SJCRH30 (cell line): Measurements from ENCODE around the gene CKMT1A. TPM values are rescaled to one million over a fixed set of nuclear protein-coding genes. Genes with fewer than 3 reads are reported as not detected.
"Not testable (repeated sequence)": the region's sequence is repeated elsewhere in the genome, so short reads cannot be mapped to it uniquely, and the experiment has no call there.

Experiments used
- DNase-seq, 2 experiments: peaks; one replicate each; pipeline ENCODE4 v3.0.0-alpha.2; 2015 to 2020
- H3K27ac ChIP-seq: fragments of 250-450 bp; sonication (Bioruptor Pico); 2 replicates; pipeline ENCODE4 v1.5.1; 2020; ENCODE audit warnings: mild to moderate bottlenecking, moderate library complexity
- H3K27me3 ChIP-seq: fragments of 250-450 bp; sonication (Bioruptor Pico); 2 replicates; pipeline ENCODE4 v1.5.1; 2020; ENCODE audit warnings: mild to moderate bottlenecking, moderate library complexity
- H3K36me3 ChIP-seq: fragments of 250-450 bp; sonication (Bioruptor Pico); 2 replicates; pipeline ENCODE4 v1.5.1; 2020; ENCODE audit warnings: mild to moderate bottlenecking, moderate library complexity
- H3K4me1 ChIP-seq: fragments of 250-450 bp; sonication (Bioruptor Pico); 2 replicates; pipeline ENCODE4 v1.5.1; 2020; ENCODE audit warnings: mild to moderate bottlenecking, moderate library complexity
- H3K4me3 ChIP-seq: fragments of 250-450 bp; sonication (Bioruptor Pico); 2 replicates; pipeline ENCODE4 v1.5.1; 2020; ENCODE audit warnings: mild to moderate bottlenecking, moderate library complexity
- H3K9me3 ChIP-seq: fragments of 250-450 bp; sonication (Bioruptor Pico); replicated peaks from 2 replicates; pipeline ENCODE4 v1.5.1; 2020; ENCODE audit warnings: mild to moderate bottlenecking, moderate library complexity
- total RNA-seq: library from RNA; depleted of rRNA; stranded (reverse); fragments of >200 nt; shearing (Covaris generic); gene quantifications from 2 replicates; pipeline ENCODE4 v1.2.3, GENCODE V29; 2014; rRNA removed

Gene CKMT1A
- 0.20 TPM in 1 of 2 replicates, not detected in the other for total RNA-seq

DNA sequence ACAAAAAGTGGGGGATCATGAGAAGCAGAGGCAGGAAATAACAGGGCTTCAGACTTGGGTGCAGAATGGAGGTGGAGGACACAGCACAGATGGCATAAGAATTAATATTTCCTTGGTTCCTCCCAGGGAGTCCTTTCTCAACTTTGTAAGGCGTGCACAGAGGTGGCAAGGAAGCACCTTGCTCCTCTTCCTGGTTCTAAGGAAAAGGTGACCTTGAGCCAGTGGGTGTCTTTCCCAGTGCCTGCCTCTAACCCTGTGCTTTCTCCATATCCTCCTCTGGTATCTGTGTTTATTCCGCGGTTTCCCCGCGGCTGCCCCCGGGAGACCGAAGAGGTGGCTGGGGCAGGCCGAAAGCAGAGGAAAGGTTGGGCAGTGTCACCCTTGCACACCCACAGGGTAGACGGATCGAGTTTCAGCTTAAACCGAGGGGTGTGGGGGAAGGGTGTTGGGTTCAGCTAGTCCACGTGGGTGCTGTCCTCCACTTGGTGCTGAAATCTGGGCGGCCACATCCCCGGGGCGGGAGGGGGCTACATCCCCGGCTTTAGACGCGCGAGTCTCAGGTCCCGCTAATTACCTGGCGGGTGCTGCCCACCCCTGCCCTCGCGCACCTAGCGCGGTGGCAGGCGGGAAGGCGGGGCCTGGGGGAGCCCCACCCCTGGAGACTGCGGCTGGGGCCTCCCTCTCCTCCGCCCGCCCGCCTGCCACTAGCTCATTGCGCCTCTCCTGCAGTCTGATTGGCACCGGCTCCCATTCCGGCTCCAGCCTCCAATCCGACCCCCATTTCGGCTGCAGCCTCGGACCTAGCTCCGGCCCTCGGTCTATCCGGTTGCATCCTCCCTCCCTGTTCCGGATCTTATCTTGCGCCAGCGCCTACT, at the start of gene CKMT1A:
Gene CKMT1A, plus strand, starts transcription at position 712 of the 875 bp plus-strand sequence. CDS start 192 bp downstream, outside the sequence.
- not testable (repeated sequence) for DNase-seq, H3K9me3 ChIP-seq, H3K4me3 ChIP-seq

DNA sequence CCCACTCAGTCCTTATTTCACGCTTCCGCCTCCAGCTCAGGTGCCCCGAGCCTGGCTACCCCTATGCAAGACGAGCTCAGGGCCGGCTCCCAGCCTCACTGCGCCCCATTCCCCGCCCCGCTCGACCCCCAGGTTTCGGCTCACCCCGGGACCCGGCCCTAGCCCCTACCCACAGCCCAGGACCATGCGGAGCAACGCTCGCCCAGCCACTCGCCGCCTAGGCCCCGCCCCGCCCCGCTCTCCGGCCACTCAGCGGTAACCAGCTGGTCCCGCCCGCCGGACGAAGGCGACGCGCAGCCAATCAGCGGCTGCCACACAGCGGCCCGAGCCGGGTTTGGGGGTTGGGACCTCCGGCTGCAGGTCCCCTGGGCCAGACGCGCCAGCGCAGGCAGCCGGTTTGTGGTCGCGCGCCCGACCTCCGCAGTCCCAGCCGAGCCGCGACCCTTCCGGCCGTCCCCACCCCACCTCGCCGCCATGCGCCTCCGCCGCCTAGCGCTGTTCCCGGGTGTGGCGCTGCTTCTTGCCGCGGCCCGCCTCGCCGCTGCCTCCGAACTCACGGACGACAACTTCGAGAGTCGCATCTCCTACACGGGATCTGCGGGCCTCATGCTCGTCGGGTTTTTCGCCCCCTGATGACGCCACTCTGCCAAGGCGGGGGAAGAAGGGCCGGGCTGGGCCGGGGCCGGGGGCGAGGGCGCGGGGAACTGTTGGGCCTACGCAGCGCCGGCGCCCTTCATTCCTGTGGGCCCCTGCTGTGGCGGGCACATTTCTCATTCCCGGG, 44.8 kb upstream of the CKMT1A start, which contains the start of gene CATSPER2:
Gene CATSPER2, minus strand, starts transcription at position 196 of the 781 bp plus-strand sequence. CDS start 783 bp downstream, outside the sequence.
- DNase-seq: no peak
- Histone ChIP-seq H3K36me3 (peaks cover 2% of the 10 kb centered on the region; the same call in 1 of the 2 replicates), H3K4me1 (no peaks in the 10 kb centered on the region), H3K4me3 (no peak within 1 kb of the TSS), H3K9me3 (peaks cover 2% of the 10 kb centered on the region; the same call in 1 of the 2 replicates), H3K27ac (no peak within 1 kb of the TSS), H3K27me3 (no peaks in the 10 kb centered on the region)

More for the DNA sequence above, at the start of gene CKMT1A:
- not testable (repeated sequence) for H3K36me3 ChIP-seq, H3K27me3 ChIP-seq, H3K4me1 ChIP-seq, H3K27ac ChIP-seq

DNA sequence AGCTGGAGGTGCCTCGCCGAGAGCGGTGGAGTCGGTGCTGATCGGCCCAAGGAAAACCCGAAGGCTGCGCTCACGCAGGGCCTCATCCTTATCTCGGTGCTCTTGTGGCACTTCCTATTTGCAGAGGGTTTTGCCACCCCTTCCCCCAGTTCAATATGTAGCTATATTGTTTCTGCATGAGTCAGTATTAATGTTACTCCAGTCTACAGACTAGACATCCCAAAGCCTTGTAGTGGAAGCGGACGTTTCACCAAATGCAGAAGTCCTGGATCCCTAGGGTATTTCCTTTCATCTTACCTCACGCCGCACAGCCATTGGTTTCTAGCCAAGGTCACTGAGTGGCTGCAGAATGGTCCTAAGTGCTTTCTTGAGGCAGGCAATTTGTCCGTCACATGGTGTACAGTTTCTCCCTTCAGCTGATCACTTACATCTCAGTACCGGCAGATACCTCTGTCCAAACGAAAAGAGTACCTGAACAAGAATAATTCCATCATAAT, 44.2 kb upstream of the CKMT1A start:
- H3K4me1 ChIP-seq, DNase-seq, H3K9me3 ChIP-seq, H3K4me3 ChIP-seq, H3K36me3 ChIP-seq, H3K27me3 ChIP-seq, H3K27ac ChIP-seq: not testable (repeated sequence)

DNA sequence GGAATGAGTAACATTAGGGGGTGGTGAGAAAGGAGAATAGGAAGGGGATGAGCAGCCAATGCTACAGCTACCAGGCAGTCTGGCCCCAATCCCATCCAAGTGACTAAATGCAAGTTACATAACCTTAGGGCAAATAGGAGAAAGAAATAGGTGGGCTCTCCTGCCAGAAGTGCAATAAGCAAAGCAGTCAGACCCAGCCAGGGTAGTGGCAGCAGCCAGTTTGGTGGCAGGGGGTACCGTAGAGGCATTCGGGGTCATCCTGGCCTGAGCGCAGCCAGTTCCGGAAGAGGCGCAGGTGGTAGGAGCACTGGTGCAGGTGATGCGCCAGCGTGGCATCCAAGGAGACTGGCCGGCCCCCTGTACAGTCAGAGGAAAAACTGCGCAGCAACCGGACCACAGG, 33.9 kb upstream of the CKMT1A start:
- H3K9me3 ChIP-seq, H3K27ac ChIP-seq, H3K4me3 ChIP-seq, DNase-seq, H3K36me3 ChIP-seq, H3K27me3 ChIP-seq, H3K4me1 ChIP-seq: not testable (repeated sequence)

DNA sequence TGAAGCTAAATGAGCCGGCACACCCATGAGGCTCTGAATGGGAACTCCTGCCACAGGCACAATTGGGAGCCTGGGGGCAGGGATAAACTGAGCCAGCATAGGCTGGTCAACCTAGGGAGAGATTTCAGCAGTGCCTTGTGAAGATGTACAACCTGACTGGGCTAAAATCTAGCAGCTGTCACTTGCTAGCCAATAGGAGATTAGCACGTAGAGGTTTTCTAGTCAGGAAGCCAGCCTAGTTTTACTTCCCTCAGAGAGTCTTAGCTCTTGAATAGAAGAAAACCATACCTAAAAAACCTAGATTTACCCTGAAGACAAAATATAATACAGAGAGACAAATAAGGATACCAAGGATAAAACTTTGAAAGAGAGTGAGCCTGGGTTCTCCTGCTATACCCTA, 31.4 kb upstream of the CKMT1A start:
- not testable (repeated sequence) for H3K4me1 ChIP-seq, H3K9me3 ChIP-seq, H3K4me3 ChIP-seq, H3K27ac ChIP-seq, H3K36me3 ChIP-seq, H3K27me3 ChIP-seq, DNase-seq

DNA sequence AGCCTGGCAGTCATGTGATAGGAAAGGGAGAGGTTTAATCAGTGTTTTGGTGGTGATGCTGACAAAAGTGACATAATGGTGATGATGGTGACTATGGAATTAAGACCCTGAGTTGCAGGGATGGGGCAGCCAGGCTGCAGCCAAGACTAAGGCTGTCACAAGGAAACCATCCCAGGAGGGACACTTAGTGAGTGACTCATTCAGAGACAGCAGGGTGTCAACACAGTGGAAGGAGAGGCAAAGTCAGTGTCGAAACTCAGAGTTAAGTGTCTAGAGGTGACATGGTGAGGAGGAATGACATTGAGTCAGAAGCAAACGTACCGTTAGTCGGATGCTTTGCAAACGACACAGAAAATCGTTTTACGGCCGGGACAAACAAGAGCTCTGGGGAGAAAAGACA, 30.3 kb upstream of the CKMT1A start:
- H3K9me3 ChIP-seq, H3K4me3 ChIP-seq, H3K36me3 ChIP-seq, H3K27me3 ChIP-seq, DNase-seq, H3K4me1 ChIP-seq, H3K27ac ChIP-seq: not testable (repeated sequence)

DNA sequence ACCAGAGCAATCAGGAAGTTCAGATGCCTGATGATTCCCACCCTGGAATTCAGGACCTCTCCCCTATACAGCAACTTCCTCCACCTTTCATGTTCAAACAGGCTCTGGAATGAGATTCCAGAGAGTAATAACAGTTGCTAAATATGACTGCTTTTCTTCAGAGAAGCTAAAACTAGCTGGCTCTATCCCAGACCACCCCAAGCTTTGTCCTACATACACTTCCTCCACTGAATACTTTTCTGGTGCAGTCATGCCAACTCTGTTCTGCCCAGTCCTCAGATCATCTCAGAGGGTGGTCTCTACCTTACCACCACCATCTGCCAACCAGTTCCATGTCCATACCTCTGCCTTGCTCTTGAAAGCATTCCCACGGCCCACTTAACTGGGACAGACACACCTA, 27.5 kb upstream of the CKMT1A start:
- not testable (repeated sequence) for DNase-seq, H3K4me1 ChIP-seq, H3K27me3 ChIP-seq, H3K36me3 ChIP-seq, H3K4me3 ChIP-seq, H3K9me3 ChIP-seq, H3K27ac ChIP-seq

DNA sequence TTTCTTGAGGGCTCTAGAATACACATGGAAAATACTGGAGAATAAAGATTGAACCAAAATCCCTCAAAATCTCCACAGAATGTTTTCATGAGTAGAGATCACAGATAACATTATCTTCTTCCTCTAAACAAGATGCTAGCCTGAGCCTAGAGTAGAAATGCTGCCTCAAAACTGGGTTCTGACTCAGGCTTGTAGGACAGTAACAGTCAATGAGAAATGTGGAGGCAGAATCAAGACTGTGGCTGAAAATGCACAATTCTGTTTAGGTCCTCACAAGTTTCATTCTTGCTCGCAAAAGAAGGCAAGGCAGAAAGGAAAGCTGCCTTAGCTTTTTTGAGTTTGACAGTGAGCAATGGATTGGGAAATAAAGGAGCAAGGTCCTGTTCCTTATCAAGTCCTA, 19.5 kb upstream of the CKMT1A start:
- not testable (repeated sequence) for H3K4me1 ChIP-seq, H3K9me3 ChIP-seq, DNase-seq, H3K4me3 ChIP-seq, H3K27ac ChIP-seq, H3K36me3 ChIP-seq, H3K27me3 ChIP-seq

DNA sequence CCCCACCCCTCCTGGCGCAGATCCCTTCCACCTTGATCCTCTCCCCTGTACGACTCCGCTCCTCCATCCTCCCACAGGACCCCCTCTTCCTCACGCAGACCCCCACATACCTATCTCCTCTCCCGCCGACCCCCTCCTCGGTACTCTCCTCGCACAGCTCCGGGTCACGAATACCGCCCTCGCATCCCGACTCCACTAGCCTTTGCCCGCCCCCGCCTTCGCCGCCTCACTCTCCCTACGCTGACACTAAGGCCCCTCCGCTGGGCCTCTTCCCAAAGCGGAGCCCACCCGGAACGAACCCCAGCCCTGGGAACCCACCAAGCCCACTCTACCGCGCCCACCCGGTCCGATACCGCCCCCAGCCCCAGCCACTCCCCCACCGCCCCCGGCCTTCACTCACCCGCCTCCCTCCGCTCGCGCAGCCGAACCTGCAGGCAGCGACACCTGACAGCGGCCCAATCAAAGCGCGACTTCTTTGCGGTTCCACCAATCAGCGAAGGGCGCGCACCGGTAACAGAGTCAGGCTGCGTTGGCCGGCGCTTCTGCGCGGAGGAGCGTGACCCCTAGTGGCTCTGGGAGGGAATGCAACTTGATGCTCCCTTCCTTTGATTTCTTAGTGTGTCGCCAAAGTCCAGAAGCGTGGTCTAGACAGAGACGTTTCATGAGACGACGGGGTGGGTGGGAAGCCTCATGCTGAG, 3.9 kb upstream of the CKMT1A start:
- not testable (repeated sequence) for H3K36me3 ChIP-seq, H3K4me1 ChIP-seq, DNase-seq, H3K27ac ChIP-seq, H3K27me3 ChIP-seq, H3K4me3 ChIP-seq, H3K9me3 ChIP-seq

DNA sequence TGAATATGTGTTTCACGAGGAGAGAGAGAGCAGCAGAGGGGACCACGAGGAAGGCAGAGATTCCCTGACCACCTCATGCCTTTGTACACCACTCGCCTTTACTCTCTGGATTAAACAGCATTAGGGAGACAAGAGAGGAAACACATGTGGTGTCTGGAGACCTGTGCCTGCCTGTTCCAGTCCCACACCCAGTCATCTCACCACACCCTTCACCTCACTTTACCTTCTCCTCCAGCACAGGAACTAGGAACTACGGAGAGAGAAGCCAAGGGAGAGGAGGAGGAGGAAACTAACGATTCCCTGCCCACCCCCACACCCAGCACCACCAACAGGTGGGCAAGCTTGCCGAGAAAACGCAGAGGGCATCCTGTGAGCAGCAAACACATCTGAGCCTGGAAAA, 980 bp upstream of the CKMT1A start:
- not testable (repeated sequence) for H3K4me3 ChIP-seq, H3K27me3 ChIP-seq, H3K36me3 ChIP-seq, H3K9me3 ChIP-seq, H3K27ac ChIP-seq, DNase-seq, H3K4me1 ChIP-seq

DNA sequence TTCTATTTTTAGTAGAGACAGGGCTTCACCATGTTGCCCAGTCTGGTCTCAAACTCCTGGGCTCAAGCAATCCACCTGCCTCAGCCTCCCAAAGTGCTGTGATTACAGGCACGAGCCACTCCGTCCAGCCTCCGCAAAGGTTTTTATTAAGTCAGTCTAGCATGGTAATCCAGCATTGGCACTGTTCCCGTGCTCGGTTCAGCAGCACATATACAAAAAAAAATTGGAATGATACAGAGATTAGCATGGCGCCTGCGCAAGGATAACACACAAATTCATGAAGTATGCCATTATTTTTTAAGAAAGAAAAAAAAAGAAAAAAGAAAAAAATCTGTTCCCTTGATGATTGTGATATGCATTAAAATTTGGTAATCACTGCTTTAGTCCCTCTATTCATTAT, 8.5 kb downstream of the CKMT1A start:
- no peaks in the 10 kb centered on the region for H3K9me3 ChIP-seq
- H3K27me3 ChIP-seq: no peaks in the 10 kb centered on the region
- no peaks in the 10 kb centered on the region for H3K36me3 ChIP-seq
- H3K4me3 ChIP-seq: no peak overlapping the region
- peak; percentile 80 to 82 for DNase-seq
- H3K4me1 ChIP-seq: peaks cover 12% of the 10 kb centered on the region; the same call in 1 of the 2 replicates
- H3K27ac ChIP-seq: peak overlapping the region; percentile 41; the same call in 1 of the 2 replicates

DNA sequence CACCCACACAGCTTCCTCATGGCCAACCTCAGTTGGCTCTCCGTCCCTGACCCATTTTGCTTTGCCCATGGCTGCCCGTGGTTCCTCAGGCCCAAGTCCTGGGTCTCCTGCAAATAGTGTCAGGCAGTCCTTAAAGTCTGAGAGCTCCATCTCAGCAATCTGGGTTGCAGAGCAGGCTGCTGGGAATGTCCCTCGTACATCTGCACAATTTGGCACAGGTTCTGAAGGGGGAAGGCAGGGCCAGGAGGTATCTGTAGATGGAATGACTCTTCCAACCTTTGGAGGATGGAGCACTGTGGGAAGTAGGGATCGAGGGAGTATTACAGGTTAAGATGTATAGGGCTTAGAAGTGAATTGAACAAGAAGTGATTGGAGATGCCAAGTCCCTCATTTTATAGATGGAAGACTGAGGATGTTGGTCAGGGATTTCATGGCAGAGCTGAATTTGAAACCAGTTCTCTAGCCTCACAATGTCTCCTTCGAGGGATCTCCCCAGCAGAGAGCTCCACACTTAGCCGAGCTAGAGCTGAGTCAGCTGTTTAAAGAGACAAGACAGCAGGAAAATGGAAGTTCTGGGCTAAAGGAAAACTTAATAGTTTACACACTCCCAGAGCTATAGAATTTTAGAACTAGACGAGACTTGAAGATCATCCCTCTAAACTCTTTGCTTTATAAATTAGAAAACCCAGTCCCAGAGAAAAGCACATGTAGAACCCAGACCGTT, 9.2 kb downstream of the CKMT1A start:
- no peaks in the 10 kb centered on the region for H3K36me3 ChIP-seq
- H3K4me3 ChIP-seq: no peak overlapping the region
- peak in 1 of 2 experiments; percentile 7 for DNase-seq
- peak overlapping the region; percentile 41; the same call in 1 of the 2 replicates for H3K27ac ChIP-seq
- H3K9me3 ChIP-seq: no peaks in the 10 kb centered on the region
- no peaks in the 10 kb centered on the region for H3K27me3 ChIP-seq
- peaks cover 12% of the 10 kb centered on the region; the same call in 1 of the 2 replicates for H3K4me1 ChIP-seq

DNA sequence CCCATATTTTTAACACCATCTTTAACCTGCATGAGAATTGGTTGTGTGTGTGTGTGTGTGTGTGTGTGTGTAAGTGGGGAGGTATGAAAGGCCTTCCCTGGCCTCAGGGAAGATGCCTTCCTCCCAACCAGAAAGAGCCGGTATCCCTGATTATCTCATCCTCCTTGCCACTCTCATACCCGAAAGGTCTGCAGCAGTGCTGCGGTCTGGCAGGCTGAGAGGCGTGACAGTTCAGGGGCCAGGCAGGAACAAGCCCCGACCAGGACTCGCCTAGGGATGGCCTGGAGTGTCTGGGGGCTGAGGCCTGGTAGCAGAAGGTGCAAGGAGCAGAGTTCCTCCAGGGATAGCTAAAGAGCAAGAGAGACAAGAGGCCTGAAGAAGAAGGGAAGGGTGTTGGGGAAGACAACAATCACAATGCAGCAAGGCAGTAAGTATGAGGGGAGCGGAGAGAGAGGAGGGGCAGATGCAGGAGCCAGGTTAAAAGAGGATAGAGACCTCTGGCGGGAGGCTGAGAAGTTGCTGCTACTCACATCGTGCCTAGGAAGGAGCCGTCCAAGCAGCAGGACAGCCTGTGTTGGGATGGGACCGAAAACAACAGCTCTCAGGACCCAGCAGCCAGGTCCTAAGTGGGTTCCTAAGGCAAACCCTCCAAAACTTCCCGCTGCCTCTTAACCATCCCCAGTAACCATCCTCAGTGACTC, 16.9 kb downstream of the CKMT1A start:
- not testable (repeated sequence) for H3K9me3 ChIP-seq, H3K36me3 ChIP-seq, DNase-seq, H3K27me3 ChIP-seq, H3K27ac ChIP-seq, H3K4me1 ChIP-seq, H3K4me3 ChIP-seq
